GM21423 (cell line): ENCODE data around the gene SRP14.

Experiments used
- ATAC-seq: cut with Tn5 transposase; IDR thresholded peaks from one replicate; pipeline ENCODE4 v1.9.1; 2021; ENCODE audit warnings: mild to moderate bottlenecking, moderate library complexity; ENCODE audit not compliant: unreplicated experiment

SRP14 gene

GRCh38 chr15:40069178-40070165, 30.5 kb upstream of the SRP14 start:
- ATAC-seq = peak; percentile 78

- ATAC-seq = no peak
Measured at GRCh38 chr15:40067921-40068624, 29.1 kb upstream of the SRP14 start.

- no peak for ATAC-seq
Measured at GRCh38 chr15:40066589-40066988, 27.6 kb upstream of the SRP14 start.

- no peak for ATAC-seq
Measured at GRCh38 chr15:40065166-40065565, 26.2 kb upstream of the SRP14 start.

- ATAC-seq = peak; percentile 38
Measured at GRCh38 chr15:40064231-40064894, 25.4 kb upstream of the SRP14 start.

- ATAC-seq = no peak
Measured at GRCh38 chr15:40063563-40064011, 24.6 kb upstream of the SRP14 start.

GRCh38 chr15:40062816-40063562, 24.0 kb upstream of the SRP14 start:
- no peak for ATAC-seq

GRCh38 chr15:40061212-40061901, 22.4 kb upstream of the SRP14 start:
- ATAC-seq = no peak

GRCh38 chr15:40060236-40060961, 21.4 kb upstream of the SRP14 start:
- ATAC-seq = no peak

GRCh38 chr15:40059821-40060220, 20.8 kb upstream of the SRP14 start:
- no peak for ATAC-seq

- ATAC-seq = no peak
Measured at GRCh38 chr15:40058476-40059140, 19.6 kb upstream of the SRP14 start.

- no peak for ATAC-seq
Measured at GRCh38 chr15:40055576-40056293, 16.8 kb upstream of the SRP14 start.

- ATAC-seq = peak; percentile 73
Measured at GRCh38 chr15:40054855-40055575, 16.0 kb upstream of the SRP14 start.

- peak; percentile 36 for ATAC-seq
Measured at GRCh38 chr15:40054605-40054854, 15.5 kb upstream of the SRP14 start.

- ATAC-seq = peak; percentile 35
Measured at GRCh38 chr15:40053831-40054604, 15.0 kb upstream of the SRP14 start.

- no peak for ATAC-seq
Measured at GRCh38 chr15:40053079-40053830, 14.3 kb upstream of the SRP14 start.
